Retinal pigment epithelial cell (primary cell): Measurements from ENCODE around the gene SLC35A4.
"Not testable (repeated sequence)": the region's sequence is repeated elsewhere in the genome, so short reads cannot be mapped to it uniquely, and the experiment has no call there.

Source experiments
- DNase-seq: peaks from one replicate; pipeline ENCODE4 v3.0.0-alpha.2; 2010; ENCODE audit warnings: low read depth
- H3K4me3 ChIP-seq: 2 replicates; pipeline ENCODE4 v1.5.1; 2011; ENCODE audit warnings: mild to moderate bottlenecking, low read length, control low read depth, moderate library complexity
- TF ChIP-seq, protein P1 (sequence below): conservative IDR thresholded peaks from 2 replicates; pipeline ENCODE4 v1.5.1; 2011; ENCODE audit warnings: low read depth, low read length, control low read depth, inconsistent platforms

The SLC35A4 gene

DNA sequence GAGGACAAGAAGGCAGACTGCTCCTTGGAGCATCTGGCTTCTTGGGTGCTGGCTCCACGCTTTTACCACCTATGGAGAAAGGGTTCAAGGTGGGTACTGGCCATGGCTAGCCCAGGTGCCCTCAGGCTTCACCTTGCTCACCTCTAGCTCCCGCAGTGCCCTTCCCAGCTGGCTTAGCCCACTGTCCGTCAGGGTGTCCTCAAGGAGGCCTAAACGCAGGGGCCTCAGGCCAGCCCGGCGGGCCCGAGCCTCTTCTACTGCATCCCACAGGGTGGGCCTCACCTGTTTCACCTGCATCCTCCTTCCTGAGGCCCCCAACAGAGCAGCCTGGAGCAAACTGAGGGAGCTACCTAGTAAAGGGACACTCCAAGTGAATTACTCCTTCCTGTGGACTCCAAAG is 9.1 kb downstream of the SLC35A4 start:
- no peak for DNase-seq
- no peak overlapping the region for H3K4me3 ChIP-seq
- TF ChIP-seq, protein P1, sequence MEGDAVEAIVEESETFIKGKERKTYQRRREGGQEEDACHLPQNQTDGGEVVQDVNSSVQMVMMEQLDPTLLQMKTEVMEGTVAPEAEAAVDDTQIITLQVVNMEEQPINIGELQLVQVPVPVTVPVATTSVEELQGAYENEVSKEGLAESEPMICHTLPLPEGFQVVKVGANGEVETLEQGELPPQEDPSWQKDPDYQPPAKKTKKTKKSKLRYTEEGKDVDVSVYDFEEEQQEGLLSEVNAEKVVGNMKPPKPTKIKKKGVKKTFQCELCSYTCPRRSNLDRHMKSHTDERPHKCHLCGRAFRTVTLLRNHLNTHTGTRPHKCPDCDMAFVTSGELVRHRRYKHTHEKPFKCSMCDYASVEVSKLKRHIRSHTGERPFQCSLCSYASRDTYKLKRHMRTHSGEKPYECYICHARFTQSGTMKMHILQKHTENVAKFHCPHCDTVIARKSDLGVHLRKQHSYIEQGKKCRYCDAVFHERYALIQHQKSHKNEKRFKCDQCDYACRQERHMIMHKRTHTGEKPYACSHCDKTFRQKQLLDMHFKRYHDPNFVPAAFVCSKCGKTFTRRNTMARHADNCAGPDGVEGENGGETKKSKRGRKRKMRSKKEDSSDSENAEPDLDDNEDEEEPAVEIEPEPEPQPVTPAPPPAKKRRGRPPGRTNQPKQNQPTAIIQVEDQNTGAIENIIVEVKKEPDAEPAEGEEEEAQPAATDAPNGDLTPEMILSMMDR: no peak

DNA sequence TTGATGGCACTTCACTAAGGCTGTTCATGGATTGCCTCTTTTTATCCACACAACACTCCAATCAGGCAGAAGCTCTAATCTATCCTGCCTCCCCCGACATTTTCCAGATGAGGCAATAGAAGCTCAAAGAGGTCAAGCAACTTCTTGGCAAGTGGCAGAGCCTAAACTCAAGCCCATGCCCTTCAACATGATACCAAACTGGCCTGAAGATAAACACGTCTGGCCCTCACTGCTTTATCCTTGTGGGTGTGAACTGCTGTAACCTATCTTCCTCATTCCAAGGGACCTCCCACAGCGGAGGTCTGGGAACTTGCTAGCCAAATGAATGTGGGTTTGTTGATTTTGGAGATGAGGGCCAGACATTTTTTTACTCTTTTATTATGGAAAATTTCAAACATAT is 9.5 kb downstream of the SLC35A4 start:
- H3K4me3 ChIP-seq: no peak overlapping the region
- DNase-seq: no peak
- TF ChIP-seq, protein P1: no peak

DNA sequence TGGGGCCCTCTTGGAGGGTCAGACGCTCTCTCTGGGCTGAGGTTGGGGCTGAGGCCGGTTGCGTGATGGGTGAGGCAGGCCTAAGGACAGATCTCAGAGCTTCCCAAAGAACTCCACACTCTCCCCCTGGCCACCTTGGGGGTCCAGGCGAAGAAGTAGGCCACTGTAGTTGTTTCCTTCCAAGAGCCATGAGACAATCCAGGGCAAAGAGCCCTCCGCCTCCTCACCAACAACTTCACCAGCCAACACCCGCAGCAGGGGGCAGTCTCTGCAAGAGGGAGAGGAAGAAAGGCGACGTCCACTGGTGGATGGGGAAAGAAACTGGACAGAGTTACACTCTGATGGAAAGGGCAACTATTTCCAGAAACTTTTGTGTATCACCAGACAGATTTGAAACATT is 10.7 kb downstream of the SLC35A4 start:
- DNase-seq: no peak
- TF ChIP-seq, protein P1: peak; percentile 51
- H3K4me3 ChIP-seq: no peak overlapping the region

DNA sequence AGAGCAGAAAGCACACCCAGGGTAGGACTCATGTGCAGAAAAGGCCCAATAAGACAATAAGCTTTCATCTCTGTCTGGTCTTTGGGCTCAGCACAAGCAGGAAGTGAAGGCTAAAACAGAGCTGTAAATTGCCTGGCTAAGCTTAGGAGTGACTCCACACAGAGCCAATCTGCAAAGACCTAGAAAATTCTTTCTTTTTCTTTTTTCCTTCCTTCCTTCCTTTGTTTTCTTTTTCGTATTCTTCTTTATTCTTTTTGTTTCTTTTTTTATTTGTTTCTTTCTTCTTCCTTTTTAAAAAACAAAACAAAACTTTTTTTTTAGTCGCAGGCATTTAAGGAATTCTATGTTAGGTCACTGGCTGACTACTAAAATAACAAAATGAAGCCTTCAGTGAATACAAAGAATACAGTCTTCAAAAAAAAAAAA is 12.2 kb downstream of the SLC35A4 start:
- TF ChIP-seq, protein P1: no peak
- H3K4me3 ChIP-seq: no peak overlapping the region
- no peak for DNase-seq

DNA sequence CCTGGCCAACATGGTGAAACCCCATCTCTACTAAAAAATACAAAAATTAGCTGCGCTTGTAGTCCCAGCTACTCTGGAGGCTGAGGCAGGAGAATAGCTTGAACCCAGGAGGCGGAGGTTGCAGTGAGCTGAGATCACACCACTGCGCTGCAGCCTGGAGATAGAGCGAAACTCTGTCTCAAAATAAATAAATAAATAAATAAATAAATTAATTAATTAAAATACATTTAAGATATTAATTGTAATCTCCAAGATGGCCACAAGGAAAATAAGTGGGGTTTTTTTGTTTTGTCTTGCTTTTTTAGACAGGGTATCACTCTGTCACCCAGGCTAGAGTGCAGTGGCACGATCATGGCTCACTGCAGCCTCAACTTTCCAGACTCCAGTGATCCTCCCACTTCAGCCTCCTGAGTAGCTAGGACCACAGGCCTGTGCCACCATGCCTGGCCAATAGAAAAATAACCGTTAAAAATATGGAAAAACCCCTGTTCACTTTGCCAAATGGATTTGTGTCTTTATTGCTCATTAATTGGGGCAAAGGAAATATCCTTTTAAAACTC is 14.6 kb downstream of the SLC35A4 start:
- DNase-seq, H3K4me3 ChIP-seq: not testable (repeated sequence)

DNA sequence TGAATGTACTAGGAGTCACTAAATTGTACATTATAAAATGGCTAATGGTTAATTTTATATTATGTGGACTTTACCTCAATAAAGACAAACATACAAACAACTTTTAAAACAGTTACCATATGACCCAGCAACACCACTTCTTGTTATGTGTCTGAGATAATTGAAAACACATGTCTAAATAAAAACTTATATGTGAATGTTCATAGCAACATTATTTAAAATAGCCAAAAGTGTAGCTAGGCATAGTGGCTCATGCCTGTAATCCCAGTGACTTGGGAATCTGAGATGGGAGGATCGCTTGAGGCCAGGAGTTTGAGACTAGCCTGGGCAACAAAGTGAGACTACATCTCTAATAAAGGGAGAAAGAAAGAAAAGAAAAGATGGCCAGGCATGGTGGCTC is 22.9 kb downstream of the SLC35A4 start:
- no peak overlapping the region for H3K4me3 ChIP-seq
- DNase-seq: no peak
- TF ChIP-seq, protein P1: no peak

DNA sequence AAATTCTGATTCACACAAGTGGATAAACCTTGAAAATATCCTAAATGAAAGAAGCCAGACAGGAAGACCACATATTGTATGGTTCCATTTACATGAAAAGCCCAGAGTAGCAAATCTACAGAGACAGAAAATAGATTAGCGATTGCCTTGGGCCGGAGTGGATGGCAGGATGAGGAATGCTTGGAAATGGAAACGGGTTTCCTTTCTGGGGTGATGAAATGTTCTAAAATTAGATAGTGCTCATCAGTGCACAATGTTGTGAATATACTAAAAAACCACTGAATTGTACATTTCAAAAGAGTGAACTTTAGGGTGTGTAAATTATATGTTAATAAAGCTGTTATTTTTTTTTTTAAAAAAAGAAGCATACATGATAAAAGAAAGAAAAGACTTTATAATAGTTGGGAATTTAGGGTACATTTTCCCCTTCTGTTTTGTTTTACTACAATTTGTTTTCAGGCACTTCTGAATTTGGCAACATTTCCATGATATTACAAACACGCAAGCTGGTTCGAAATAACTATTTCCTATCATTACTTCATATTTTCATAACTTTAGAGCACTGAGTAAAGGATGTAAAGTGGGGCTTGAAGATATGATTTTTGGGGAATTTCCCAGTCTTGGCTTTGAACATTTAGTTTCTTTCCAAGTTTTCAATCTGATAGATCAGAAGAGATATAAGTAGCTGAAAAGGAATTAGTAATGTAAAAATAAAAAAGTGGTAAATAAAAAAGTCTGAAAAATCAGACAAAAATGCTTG is 23.9 kb downstream of the SLC35A4 start:
- TF ChIP-seq, protein P1: no peak
- no peak for DNase-seq
- H3K4me3 ChIP-seq: no peak overlapping the region
